KG1 (cell line): ENCODE results near the gene IPO7.
"Not testable (repeated sequence)": the region's sequence is repeated elsewhere in the genome, so short reads cannot be mapped to it uniquely, and the experiment has no call there.

Experiments used
- DNase-seq: peaks from one replicate; lab custom pipeline; 2025; lab: John Stamatoyannopoulos, UW

Gene IPO7

DNA sequence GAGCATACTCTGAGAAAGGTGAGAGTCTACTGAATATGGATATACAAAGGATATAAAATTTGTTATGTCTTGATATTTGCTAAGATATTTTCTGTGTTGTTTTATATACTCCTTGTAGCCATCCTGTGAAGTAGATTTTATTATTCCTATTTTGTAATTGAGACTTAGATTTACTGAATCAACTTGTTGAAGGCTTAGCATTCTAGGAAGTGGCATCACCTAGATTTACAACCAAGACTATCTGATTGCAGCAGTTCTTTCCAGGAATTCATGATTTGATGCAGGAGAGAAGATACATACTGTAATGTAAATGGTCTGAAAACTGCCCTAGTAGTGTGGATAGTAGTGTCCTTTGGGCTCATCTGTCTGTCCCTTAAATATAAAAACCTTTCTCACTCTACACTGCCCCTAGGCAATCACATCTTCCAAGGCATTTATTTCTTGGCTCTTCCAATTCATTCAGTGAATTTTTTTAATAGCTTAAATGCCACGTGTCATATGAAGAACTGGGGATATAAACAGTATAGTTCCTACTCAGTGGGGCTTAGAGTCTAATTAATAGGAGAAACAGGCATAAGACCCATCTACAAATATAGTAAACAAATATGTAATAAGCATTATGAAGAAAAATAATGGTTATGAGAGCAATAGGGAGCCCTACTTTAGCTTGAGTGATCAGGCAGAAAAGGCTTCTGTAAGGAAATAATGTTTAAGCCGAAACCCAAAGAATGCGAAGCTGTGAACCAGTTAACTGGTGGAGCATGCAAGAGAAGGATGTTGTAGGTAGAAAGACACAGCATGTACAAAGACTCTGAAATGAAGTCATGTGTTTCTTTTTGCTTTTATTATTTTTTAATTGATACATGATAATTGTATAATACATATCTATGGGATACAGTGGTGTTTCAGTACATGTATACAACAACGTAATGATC, 13.6 kb downstream of the IPO7 start:
- DNase-seq, result no peak

GRCh38 chr11:9399466-9399865, 15.0 kb downstream of the IPO7 start:
- no peak for DNase-seq

DNA sequence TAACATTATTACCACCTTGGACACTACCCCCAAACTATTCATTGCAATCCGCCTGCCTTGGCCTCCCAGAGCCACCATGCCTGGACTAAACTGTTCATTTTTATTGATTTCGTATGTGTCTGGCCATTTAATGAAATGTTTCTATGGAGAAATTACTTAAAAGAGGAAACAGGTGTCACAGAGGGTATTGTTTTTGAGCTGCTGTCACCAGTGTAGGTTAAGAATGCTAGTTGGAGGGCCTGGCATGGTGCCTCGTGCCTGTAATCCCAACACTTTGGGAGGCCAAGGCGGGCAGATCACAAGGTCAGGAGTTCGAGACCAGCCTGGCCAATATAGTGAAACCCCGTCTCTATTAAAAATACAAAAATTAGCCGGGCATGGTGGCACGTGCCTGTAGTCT, 17.4 kb downstream of the IPO7 start:
- DNase-seq, result not testable (repeated sequence)

DNA sequence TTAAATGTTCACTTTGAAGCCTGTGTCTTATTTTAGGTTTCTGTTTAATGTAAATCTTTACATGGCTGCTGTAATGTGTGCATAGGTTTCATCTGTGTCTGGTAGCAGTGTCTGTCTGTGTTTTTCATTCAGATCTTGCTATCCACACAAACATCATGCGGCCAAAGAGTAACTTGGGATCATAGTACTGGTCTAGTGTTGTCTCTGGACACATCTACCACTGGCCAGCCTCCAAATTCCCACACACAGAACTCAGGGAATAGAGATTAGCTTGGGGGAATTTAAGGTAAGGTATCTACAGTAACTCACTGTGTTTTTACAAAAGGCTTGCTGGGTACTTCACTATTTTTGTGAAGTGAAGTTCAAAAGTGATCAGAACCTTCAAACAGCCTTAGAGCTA, 44.3 kb downstream of the IPO7 start:
- DNase-seq, result no peak

DNA sequence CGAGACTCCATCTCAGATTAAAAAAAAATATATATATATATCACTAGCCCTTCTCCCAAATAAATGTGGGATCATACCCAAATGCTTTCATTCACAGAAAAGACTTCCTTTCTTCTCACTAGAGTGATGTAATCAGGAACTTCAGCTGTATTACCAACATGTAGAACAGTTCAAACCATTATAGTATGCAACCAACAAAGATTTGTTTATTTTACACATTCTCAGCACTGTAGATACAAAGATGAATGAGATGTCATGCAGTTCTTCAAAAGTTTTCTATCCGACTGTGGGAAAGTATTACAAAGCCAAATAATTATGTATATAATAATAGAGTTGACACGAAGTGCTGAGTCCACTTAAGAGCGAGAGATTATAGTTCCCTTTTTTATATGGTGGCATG, 54.2 kb downstream of the IPO7 start:
- DNase-seq, result no peak

DNA sequence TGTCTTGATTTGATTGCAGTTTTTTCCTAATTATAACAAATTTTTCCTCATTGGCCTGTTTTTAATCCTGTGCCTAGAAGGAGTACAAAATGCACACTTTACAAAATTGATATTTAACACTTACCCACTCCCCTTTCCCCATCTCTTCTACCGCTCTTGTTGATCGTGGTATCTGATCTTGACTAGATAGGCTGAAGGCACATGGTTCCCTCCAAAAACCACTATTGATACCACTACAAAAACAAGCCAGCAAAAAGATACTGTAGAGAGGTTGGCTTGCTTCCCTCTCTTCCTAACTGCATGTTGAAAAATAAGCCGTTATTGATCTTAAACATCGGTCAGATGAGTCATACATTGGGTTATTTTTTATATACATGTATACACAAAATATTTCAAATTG, 61.8 kb downstream of the IPO7 start:
- no peak for DNase-seq

- DNase-seq, result no peak
Measured at GRCh38 chr11:9448576-9449352, 64.3 kb downstream of the IPO7 start.

DNA sequence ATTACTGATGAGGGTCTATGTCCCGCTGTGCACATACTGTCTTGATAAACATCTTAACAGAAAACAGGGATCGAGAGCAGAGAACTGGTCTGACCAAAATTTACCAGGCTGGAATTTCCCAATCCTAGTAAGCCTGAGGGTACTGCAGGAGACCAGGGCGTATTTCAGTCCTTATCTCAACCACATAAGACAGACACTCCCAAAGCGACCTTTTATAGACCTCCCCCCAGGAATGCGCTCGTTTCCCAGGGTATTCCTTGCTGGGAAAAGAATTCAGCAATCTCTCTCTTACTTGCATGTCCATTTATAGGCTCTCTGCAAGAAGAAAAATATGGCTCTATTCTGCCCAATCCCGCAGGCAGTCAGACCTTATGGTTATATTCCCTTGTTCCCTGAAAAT, 67.6 kb downstream of the IPO7 start:
- not testable (repeated sequence) for DNase-seq

GRCh38 chr11:9455722-9456121, 71.3 kb downstream of the IPO7 start:
- DNase-seq, result no peak

DNA sequence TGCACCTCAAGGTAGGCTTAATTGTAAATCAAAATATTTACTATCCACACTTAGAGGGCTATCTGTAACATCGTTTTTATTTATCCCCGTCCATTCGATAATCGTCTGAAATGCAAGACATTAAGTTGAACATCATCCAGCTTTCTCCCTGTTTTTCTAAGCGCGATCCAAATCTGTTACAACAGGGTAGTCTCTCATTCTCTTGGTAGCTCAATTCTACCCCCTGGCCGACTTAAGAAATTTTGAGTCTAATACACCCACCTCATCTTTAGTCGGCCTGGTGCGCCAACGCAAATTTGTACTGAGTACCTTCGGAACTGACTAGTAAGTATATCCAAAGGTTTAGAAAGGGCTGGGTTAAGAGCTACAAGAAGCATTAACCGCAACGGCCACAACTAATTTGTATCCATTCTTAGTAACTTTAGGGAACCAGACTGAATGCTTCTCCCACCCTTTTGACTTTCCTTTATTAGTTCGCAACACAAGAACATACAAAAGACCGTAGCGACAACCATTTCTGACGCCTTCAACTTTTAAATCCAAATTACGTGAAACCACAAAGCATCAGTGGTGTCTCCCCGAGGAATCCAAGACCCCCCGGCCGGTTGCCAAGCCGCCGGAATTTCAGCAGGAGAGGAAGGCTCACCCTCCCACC, 75.3 kb downstream of the IPO7 start:
- peak; percentile 47 for DNase-seq

GRCh38 chr11:9460322-9461062, 76.0 kb downstream of the IPO7 start, which contains the start of gene ZNF143:
Gene ZNF143, plus strand, starts transcription at chr11:9461012. Its CDS starts 10,297 bp downstream, at chr11:9471309.
- DNase-seq, result peak; percentile 99

DNA sequence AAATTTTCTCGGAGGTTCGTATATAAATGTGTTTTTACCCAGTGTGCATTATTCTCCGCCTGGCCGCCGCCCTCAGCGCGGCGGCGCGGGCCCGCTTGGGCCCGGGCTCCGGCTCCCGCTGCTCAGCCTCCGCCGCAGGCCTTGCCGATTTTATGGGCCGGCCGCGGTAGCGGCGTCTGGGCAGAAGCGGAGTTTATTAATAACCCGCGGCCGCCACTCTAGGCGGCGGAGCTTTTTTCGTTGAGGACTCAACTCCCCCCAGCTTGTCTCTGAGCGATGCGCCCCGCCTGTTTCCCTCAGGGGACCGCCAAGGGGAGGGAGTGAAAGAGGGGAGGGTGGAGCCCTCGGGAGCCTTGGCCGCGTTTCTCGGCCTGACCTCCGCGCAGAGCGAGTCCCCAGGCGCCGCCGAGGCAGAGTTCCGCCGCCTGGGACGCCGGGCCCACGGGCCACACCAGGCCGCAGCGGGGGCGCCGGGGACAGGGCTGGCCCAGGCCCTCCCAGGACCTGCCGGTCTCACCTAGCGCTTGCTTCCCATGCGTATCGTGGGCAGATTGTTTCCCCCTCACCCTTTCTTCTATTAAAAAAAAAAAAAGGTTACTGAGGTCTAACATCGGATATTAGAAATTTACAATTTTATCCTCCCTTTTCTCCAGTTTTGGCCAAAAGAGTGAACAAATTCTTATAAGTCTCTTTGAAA, 76.8 kb downstream of the IPO7 start:
- DNase-seq, result peak; percentile 76

GRCh38 chr11:9461760-9462134, 77.3 kb downstream of the IPO7 start:
- no peak for DNase-seq

GRCh38 chr11:9462172-9462799, 77.8 kb downstream of the IPO7 start:
- no peak for DNase-seq

DNA sequence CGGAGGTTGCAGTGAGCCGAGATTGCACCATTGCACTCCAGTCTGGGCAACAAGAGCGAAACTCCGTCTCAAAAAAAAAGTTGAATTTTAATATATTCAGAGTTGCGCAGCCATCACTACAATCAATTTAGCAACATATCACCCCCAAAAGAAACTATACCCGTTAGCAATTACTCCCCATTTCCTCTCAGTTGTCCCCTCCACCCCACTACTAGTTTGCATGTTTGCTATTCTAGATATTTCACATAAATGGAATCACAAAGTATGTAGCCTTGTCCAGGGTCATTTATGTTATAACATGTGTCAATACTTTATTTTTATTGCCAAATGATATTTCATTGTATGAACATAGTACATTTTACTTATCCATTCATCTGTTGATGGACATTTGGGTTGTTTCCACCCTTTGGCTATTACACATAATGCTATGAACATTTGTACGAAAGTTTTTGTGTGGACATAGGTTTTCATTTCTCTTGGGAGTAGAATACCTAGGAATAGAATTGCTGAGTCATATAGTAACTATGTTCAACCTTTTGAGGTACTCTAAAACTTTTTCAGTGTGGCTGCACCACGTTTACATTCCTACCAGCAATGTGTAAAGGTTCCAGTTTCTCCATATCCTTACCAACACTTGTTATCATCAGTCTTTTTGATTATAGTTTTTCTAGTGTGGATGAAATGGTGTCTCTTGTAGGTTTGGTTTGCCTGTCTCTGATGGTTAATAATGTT, 78.5 kb downstream of the IPO7 start:
- no peak for DNase-seq

DNA sequence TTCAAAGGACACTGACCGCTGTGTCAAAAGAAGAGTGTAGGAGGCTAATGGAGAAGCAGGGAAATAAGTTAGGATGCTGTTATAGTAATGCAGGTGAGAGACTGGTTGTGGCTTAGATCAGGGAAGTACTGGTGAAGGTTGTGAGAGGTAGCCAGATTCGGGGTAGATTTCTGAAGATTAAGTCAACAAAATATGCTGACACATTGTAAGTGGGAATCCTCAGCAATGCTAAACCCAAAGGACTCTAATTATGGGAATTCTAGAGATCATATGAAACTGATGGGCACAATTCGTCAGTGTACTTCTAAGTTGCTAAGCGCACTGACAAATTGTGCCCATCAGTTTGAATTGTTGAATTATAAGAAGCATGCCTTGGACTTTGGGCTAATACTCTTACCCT, 86.3 kb downstream of the IPO7 start:
- DNase-seq, result no peak

DNA sequence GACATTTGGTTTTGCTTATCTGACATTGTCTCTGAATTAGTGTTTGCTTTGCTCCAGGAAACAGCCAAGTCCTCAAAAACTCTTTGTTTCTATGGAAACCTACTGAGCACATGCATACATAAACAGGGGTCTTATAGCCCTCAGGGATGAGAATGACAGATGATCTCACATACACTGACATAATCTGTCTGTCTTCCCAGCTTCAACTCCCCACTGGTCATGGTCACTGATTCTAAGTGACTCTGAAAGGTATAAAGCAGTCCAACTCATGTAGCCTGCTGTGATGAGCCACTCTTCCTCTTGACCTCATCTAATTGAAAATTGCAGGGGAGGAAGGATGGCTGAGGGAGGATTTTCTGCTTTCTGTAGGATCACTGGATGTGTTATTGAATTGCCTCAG, 89.0 kb downstream of the IPO7 start:
- DNase-seq, result no peak

DNA sequence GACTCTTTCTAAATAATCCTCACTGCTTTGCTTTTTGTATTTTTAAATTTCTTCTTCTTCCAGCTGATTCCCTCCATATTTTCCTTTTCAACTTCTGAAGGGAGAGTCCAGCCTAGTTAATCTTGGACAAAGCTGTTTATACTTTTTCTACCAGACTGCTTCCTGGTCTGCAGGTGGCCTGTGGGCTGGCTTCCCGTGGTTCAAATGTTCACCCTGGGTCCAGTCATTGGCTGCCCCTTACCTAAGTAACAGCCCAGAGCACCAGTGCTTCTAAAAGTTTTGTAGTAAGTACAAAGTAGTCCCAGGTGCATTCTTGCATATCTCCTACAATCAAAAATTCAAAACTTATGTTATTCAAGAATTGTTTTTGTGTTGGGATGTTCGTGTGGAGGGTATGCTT, 95.4 kb downstream of the IPO7 start:
- no peak for DNase-seq

DNA sequence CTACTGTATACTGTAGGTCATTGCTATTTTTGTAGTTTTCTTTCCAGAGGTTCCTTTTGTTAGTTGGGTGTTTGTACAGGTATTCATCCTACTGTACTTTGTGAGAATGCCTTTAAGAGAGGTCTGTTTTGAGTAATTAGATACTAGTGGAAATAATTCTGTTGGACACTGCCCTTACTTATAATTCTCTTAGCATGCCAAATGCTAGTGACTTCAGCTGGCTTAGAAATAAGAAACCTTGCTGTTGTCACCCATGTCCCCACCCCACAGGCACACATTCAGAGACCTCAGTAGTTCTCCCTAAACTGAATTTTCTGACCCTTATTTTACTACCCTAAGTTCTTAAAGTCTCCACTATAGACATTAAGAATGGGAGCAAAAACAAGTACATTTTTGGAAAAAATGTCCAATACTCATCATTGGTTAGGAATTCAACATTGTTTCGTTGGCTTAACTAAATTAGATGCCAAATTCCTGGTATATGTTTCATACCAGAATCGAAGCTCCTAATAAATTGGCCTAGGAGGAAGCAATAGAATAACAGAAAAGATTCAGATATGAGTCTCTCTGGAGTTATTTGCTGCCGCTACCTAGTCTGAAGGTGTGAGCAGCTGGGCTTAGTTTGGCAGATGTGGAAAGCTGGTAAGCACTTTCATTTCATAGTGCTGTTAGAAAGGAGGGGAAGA, 104.8 kb downstream of the IPO7 start:
- DNase-seq, result no peak
